Activated CD4-positive, alpha-beta T cell treated with anti-CD3 and anti-CD28 coated beads for 1 hour (primary cell): ENCODE measurements around the gene TPSB2.
"Not testable (repeated sequence)": the region's sequence is repeated elsewhere in the genome, so short reads cannot be mapped to it uniquely, and the experiment has no call there.

ENCODE experiments used
- DNase-seq: peaks from one replicate; pipeline ENCODE4 v3.0.0-alpha.2; 2020

Gene TPSB2

GRCh38 chr16:1240436-1240835, 10.5 kb upstream of the TPSB2 start, which contains the start of gene TPSAB1:
TPSAB1 (plus strand) TSS chr16:1240705; CDS start chr16:1240939, 234 bp downstream.
- not testable (repeated sequence) for DNase-seq

- not testable (repeated sequence) for DNase-seq
Measured at GRCh38 chr16:1239575-1239974, 9.6 kb upstream of the TPSB2 start.

- not testable (repeated sequence) for DNase-seq
Measured at GRCh38 chr16:1238909-1239308, 8.9 kb upstream of the TPSB2 start.

GRCh38 chr16:1237990-1238389, 8.0 kb upstream of the TPSB2 start:
- DNase-seq = no peak

- not testable (repeated sequence) for DNase-seq
Measured at GRCh38 chr16:1236659-1237058, 6.7 kb upstream of the TPSB2 start.

GRCh38 chr16:1232049-1232748, 2.2 kb upstream of the TPSB2 start:
- DNase-seq = not testable (repeated sequence)

GRCh38 chr16:1231301-1231700, 1.3 kb upstream of the TPSB2 start:
- DNase-seq = not testable (repeated sequence)

- not testable (repeated sequence) for DNase-seq
Measured at GRCh38 chr16:1230471-1231212, 658 bp upstream of the TPSB2 start.

- not testable (repeated sequence) for DNase-seq
Measured at GRCh38 chr16:1229476-1229875, 508 bp downstream of the TPSB2 start.

- DNase-seq = not testable (repeated sequence)
Measured at GRCh38 chr16:1228227-1228626, 1.8 kb downstream of the TPSB2 start.

GRCh38 chr16:1226692-1227091, 3.3 kb downstream of the TPSB2 start:
- not testable (repeated sequence) for DNase-seq

GRCh38 chr16:1225728-1226311, 4.2 kb downstream of the TPSB2 start:
- not testable (repeated sequence) for DNase-seq

- no peak for DNase-seq
Measured at GRCh38 chr16:1225051-1225451, 4.9 kb downstream of the TPSB2 start, which contains the start of gene TPSG1. TPSG1 (minus strand) TSS chr16:1225268; CDS start chr16:1225252, 16 bp downstream.

GRCh38 chr16:1224558-1224957, 5.4 kb downstream of the TPSB2 start:
- DNase-seq = no peak

GRCh38 chr16:1223355-1224214, 6.4 kb downstream of the TPSB2 start:
- DNase-seq = no peak

- DNase-seq = no peak
Measured at GRCh38 chr16:1222553-1223354, 7.2 kb downstream of the TPSB2 start.

- DNase-seq = no peak
Measured at GRCh38 chr16:1221628-1222552, 8.1 kb downstream of the TPSB2 start.

GRCh38 chr16:1220841-1221627, 8.9 kb downstream of the TPSB2 start:
- DNase-seq = no peak

- DNase-seq = no peak
Measured at GRCh38 chr16:1220098-1220728, 9.8 kb downstream of the TPSB2 start.
